Measurements from ENCODE around the gene EEF2K. TPM values are rescaled to one million over a fixed set of nuclear protein-coding genes. Genes with fewer than 3 reads are reported as not detected.
"Not testable (repeated sequence)": the region's sequence is repeated elsewhere in the genome, so short reads cannot be mapped to it uniquely, and the experiment has no call there.

EEF2K gene
- total RNA-seq, 2 donors from 2014 or later, result 9.8 to 15.8 TPM

DNA sequence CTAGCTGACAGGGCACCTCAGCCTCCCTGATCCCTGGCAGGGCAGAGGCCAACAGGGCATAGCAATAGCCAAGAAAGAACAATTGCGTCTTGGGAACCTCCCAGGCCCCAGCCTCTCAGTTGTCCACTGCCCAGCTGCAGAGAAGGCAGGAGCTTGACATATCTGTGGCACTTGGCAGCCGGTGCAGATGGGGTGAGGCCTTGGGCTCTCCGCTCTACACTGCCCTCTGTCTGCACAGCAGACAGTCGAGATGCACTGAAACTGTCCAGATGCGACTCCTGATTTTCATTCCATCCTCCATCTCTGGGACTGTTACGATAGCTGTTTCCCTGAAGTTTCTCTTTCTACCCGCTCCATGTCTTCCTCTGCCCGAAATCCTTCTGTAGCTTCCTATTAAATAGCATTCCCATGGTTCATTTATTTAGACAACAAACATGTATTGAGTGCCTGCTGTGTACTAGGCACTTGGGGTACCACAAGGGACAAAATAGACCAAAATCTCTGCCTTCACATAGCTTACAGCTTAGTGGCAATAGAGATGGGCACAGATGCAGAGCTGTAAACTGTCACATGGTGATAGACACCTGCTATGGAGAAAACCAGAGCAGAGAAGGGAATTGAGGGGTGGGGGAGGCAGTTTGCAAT lies 94.5 kb downstream of the EEF2K start:
- H3K36me3 ChIP-seq (ENCODE audit: control insufficient read depth, insufficient read depth, low read length), result peaks cover 25% of the 10 kb centered on the region
- no peak overlapping the region for H3K4me3 Mint-ChIP-seq
- TF ChIP-seq, protein P1, sequence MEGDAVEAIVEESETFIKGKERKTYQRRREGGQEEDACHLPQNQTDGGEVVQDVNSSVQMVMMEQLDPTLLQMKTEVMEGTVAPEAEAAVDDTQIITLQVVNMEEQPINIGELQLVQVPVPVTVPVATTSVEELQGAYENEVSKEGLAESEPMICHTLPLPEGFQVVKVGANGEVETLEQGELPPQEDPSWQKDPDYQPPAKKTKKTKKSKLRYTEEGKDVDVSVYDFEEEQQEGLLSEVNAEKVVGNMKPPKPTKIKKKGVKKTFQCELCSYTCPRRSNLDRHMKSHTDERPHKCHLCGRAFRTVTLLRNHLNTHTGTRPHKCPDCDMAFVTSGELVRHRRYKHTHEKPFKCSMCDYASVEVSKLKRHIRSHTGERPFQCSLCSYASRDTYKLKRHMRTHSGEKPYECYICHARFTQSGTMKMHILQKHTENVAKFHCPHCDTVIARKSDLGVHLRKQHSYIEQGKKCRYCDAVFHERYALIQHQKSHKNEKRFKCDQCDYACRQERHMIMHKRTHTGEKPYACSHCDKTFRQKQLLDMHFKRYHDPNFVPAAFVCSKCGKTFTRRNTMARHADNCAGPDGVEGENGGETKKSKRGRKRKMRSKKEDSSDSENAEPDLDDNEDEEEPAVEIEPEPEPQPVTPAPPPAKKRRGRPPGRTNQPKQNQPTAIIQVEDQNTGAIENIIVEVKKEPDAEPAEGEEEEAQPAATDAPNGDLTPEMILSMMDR (conservative IDR thresholded peaks at IDR 0.05), result peak; percentile 77
- H3K9me3 ChIP-seq (ENCODE audit: control insufficient read depth, low read length), result no peaks in the 10 kb centered on the region
- H3K36me3 Mint-ChIP-seq (ENCODE audit: low read depth), result peaks cover 37% of the 10 kb centered on the region
- 78% methylated on average over 5 to 8 of the region's 8 CpGs for WGBS, 2 experiments (ENCODE audit: insufficient coverage in 1 of 2, insufficient read length in 1 of 2)
- H3K4me3 ChIP-seq (ENCODE audit: low read length), result no peak overlapping the region
- DNase-seq, result peak; percentile 80
- no peak overlapping the region for H3K27ac ChIP-seq (ENCODE audit: low read depth, low read length)
- no peaks in the 10 kb centered on the region for H3K27me3 Mint-ChIP-seq (ENCODE audit: insufficient read depth)
- H3K27ac Mint-ChIP-seq, result no peak overlapping the region
- no peaks in the 10 kb centered on the region for H3K4me1 ChIP-seq (ENCODE audit: control insufficient read depth, insufficient read depth, low read length)
- H3K9ac ChIP-seq (ENCODE audit: extremely low read depth, low read length, poor library complexity, severe bottlenecking), result no peak overlapping the region
- H3K9me3 Mint-ChIP-seq, result no peaks in the 10 kb centered on the region
- H3K4me1 Mint-ChIP-seq, result peaks cover 11% of the 10 kb centered on the region
- no peaks in the 10 kb centered on the region for H3K27me3 ChIP-seq (ENCODE audit: control insufficient read depth, insufficient read depth, low read length, poor library complexity, severe bottlenecking)

DNA sequence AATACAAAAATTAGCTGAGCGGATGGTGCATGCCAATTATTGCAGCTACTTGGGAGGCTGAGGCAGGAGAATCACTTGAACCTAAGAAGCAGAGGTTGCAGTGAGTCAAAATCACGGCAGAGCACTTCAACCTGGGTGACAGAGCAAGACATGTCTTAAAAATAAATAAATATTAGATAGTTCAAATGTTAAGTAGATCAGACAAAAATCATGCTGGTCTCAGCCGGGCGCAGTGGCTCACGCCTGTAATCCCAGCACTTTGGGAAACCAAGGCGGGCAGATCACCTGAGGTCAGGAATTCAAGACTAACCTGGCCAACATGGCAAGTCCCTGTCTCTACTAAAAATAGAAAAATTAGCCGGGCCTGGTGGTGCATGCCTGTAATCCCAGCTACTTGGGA lies 95.3 kb downstream of the EEF2K start:
- not testable (repeated sequence) for H3K27ac ChIP-seq (ENCODE audit: low read depth, low read length); H3K4me3 ChIP-seq (ENCODE audit: low read length); H3K4me1 Mint-ChIP-seq; H3K27ac Mint-ChIP-seq; DNase-seq; H3K27me3 Mint-ChIP-seq (ENCODE audit: insufficient read depth); H3K27me3 ChIP-seq (ENCODE audit: control insufficient read depth, insufficient read depth, low read length, poor library complexity, severe bottlenecking); H3K9me3 ChIP-seq (ENCODE audit: control insufficient read depth, low read length); H3K4me1 ChIP-seq (ENCODE audit: control insufficient read depth, insufficient read depth, low read length); H3K4me3 Mint-ChIP-seq; H3K9me3 Mint-ChIP-seq; H3K9ac ChIP-seq (ENCODE audit: extremely low read depth, low read length, poor library complexity, severe bottlenecking)
- 90 to 95% methylated on average over 6 to 7 of the region's 7 CpGs for WGBS, 2 experiments (ENCODE audit: insufficient coverage in 1 of 2, insufficient read length in 1 of 2)
- peaks cover 38% of the 10 kb centered on the region for H3K36me3 Mint-ChIP-seq (ENCODE audit: low read depth)
- peaks cover 30% of the 10 kb centered on the region for H3K36me3 ChIP-seq (ENCODE audit: control insufficient read depth, insufficient read depth, low read length)

DNA sequence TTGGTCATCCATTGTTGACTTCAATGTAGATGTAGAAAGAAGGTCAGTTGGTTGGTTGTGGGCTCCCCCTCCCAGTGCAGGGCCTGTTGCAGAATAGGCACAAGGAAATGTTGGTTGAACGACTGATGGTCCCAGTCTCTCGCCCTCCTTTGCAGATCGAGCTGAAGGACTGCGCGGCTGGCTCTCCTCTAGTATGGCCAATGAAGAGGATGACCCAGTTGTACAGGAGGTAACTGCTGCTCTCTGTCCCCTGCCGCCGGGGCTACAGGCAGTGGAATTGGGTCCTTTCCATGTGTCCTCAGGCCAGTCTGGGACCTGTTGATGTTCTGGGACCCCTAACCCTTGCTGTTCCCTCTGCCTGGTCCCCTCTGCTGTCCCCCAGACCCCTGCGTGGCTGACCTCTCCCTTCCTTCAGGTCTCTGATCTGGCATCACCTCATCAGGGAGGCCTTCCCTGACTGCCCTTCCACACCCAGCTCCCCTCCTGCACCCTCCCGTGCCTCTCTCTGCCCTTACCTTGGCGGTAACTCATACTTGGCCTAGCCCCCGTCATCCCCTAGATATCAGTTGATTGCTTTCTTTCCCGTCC lies 96.8 kb downstream of the EEF2K start:
- no peaks in the 10 kb centered on the region for H3K27me3 ChIP-seq (ENCODE audit: control insufficient read depth, insufficient read depth, low read length, poor library complexity, severe bottlenecking)
- peaks cover 8% of the 10 kb centered on the region for H3K4me1 Mint-ChIP-seq
- H3K4me3 Mint-ChIP-seq, result no peak overlapping the region
- peaks cover 36% of the 10 kb centered on the region for H3K36me3 ChIP-seq (ENCODE audit: control insufficient read depth, insufficient read depth, low read length)
- DNase-seq, result peak; percentile 36
- no peak overlapping the region for H3K4me3 ChIP-seq (ENCODE audit: low read length)
- no peak overlapping the region for H3K27ac ChIP-seq (ENCODE audit: low read depth, low read length)
- H3K9me3 ChIP-seq (ENCODE audit: control insufficient read depth, low read length), result no peaks in the 10 kb centered on the region
- TF ChIP-seq, protein P1 (conservative IDR thresholded peaks at IDR 0.05), result no peak
- no peaks in the 10 kb centered on the region for H3K9me3 Mint-ChIP-seq
- no peaks in the 10 kb centered on the region for H3K27me3 Mint-ChIP-seq (ENCODE audit: insufficient read depth)
- H3K36me3 Mint-ChIP-seq (ENCODE audit: low read depth), result peaks cover 49% of the 10 kb centered on the region
- no peaks in the 10 kb centered on the region for H3K4me1 ChIP-seq (ENCODE audit: control insufficient read depth, insufficient read depth, low read length)
- H3K9ac ChIP-seq (ENCODE audit: extremely low read depth, low read length, poor library complexity, severe bottlenecking), result no peak overlapping the region
- 93 to 100% methylated on average over 7 to 12 of the region's 12 CpGs for WGBS, 2 experiments (ENCODE audit: insufficient coverage in 1 of 2, insufficient read length in 1 of 2)
- H3K27ac Mint-ChIP-seq, result peak overlapping the region; percentile 24

Data from endodermal cell (in vitro differentiated cells).